Mesenchymal stem cell (in vitro differentiated cells and primary cell): Measurements from ENCODE around the gene EML5.

ENCODE experiments used
- DNase-seq: peaks from one replicate; pipeline ENCODE4 v3.0.0-alpha.2; 2013
- H2AFZ ChIP-seq: one replicate; pipeline ENCODE4 v1.6.1; 2013; ENCODE audit warnings: low read depth, mild to moderate bottlenecking, control low read depth, inconsistent platforms, low read length, moderate library complexity
- H2AK5ac ChIP-seq: 2 replicates; pipeline ENCODE4 v1.6.1; 2013; ENCODE audit warnings: low read length, moderate library complexity, mild to moderate bottlenecking, inconsistent platforms; ENCODE audit not compliant: severe bottlenecking
- H2BK120ac ChIP-seq: one replicate; pipeline ENCODE4 v1.6.1; 2013; ENCODE audit warnings: low read depth, mild to moderate bottlenecking, inconsistent platforms, low read length, moderate library complexity
- H2BK12ac ChIP-seq, 2 experiments: one replicate each; pipeline ENCODE4 v1.6.1; 2013; ENCODE audit warnings: inconsistent platforms in 2 of 2, low read length in 2 of 2, mild to moderate bottlenecking in 2 of 2, moderate library complexity in 2 of 2, control low read depth in 1 of 2
- H2BK15ac ChIP-seq: one replicate; pipeline ENCODE4 v1.6.1; 2013; ENCODE audit warnings: mild to moderate bottlenecking, low read depth, inconsistent platforms; ENCODE audit not compliant: poor library complexity, severe bottlenecking
- H2BK5ac ChIP-seq: 2 replicates; pipeline ENCODE4 v1.6.1; 2013; ENCODE audit warnings: low read depth, mild to moderate bottlenecking, low read length, control low read depth, inconsistent platforms; ENCODE audit not compliant: poor library complexity, severe bottlenecking
- H3K14ac ChIP-seq, 2 experiments: one replicate each; pipeline ENCODE4 v1.6.1; 2013; ENCODE audit warnings: inconsistent platforms in 2 of 2, low read length in 2 of 2, control low read depth in 1 of 2, mild to moderate bottlenecking in 1 of 2, moderate library complexity in 1 of 2
- H3K18ac ChIP-seq, 2 experiments: one replicate each; pipeline ENCODE4 v1.6.1; 2013; ENCODE audit warnings: inconsistent platforms in 2 of 2, low read length in 2 of 2, control low read depth in 1 of 2, low read depth in 1 of 2, mild to moderate bottlenecking in 1 of 2
- H3K23ac ChIP-seq, 2 experiments: one replicate each; pipeline ENCODE4 v1.6.1; 2013; ENCODE audit warnings: inconsistent platforms in 2 of 2, low read length in 2 of 2, mild to moderate bottlenecking in 2 of 2, moderate library complexity in 2 of 2, control low read depth in 1 of 2
- H3K27ac ChIP-seq: 2 replicates; pipeline ENCODE4 v1.5.1; 2013; ENCODE audit warnings: mild to moderate bottlenecking, moderate library complexity, low read length, control low read depth, inconsistent platforms; ENCODE audit not compliant: poor library complexity, severe bottlenecking
- H3K27me3 ChIP-seq, 2 experiments: 2 replicates each; pipeline versions ENCODE4 v1.6.1 to v1.7.0; 2013; ENCODE audit warnings: low read length in 2 of 2, mild to moderate bottlenecking in 2 of 2, moderate library complexity in 2 of 2, control low read depth in 1 of 2, inconsistent platforms in 1 of 2; ENCODE audit not compliant: control insufficient read depth in 1 of 2, insufficient read depth in 1 of 2
- H3K36me3 ChIP-seq, 2 experiments: 2 replicates each; pipeline versions ENCODE4 v1.6.1 to v1.7.0; 2013; ENCODE audit warnings: low read length in 2 of 2, control low read depth in 1 of 2, inconsistent platforms in 1 of 2, low read depth in 1 of 2, mild to moderate bottlenecking in 1 of 2; ENCODE audit not compliant: insufficient read depth in 2 of 2, control insufficient read depth in 1 of 2
- H3K4ac ChIP-seq, 2 experiments: one replicate each; pipeline ENCODE4 v1.6.1; 2013; ENCODE audit warnings: inconsistent platforms in 2 of 2, low read length in 2 of 2, mild to moderate bottlenecking in 2 of 2, moderate library complexity in 2 of 2, control low read depth in 1 of 2, low read depth in 1 of 2
- H3K4me1 ChIP-seq: 2 replicates; pipeline ENCODE4 v1.6.1; 2013; ENCODE audit warnings: low read depth, low read length, control low read depth; ENCODE audit not compliant: control insufficient read depth, insufficient read depth
- H3K4me2 ChIP-seq: 2 replicates; pipeline ENCODE4 v1.6.1; 2013; ENCODE audit warnings: low read length, mild to moderate bottlenecking, inconsistent platforms; ENCODE audit not compliant: poor library complexity, severe bottlenecking
- H3K4me3 ChIP-seq, 2 experiments: 2 replicates each; pipeline versions ENCODE4 v1.5.1 to v1.7.0; 2013; ENCODE audit warnings: low read length in 2 of 2, mild to moderate bottlenecking in 2 of 2, control low read depth in 1 of 2, low read depth in 1 of 2; ENCODE audit not compliant: insufficient read depth in 1 of 2
- H3K79me1 ChIP-seq: replicated peaks from 2 replicates; pipeline ENCODE4 v1.6.1; 2013; ENCODE audit warnings: mild to moderate bottlenecking, control low read depth, low read length, inconsistent platforms; ENCODE audit not compliant: poor library complexity, severe bottlenecking
- H3K9ac ChIP-seq: 2 replicates; pipeline ENCODE4 v1.7.0; 2013; ENCODE audit warnings: mild to moderate bottlenecking, low read length, moderate library complexity
- H3K9me3 ChIP-seq: 2 replicates; pipeline ENCODE4 v1.7.0; 2013; ENCODE audit warnings: mild to moderate bottlenecking, low read length; ENCODE audit not compliant: control insufficient read depth
- H4K8ac ChIP-seq: one replicate; pipeline ENCODE4 v1.6.1; 2013; ENCODE audit warnings: inconsistent platforms, mild to moderate bottlenecking, low read length, moderate library complexity
- H4K91ac ChIP-seq: one replicate; pipeline ENCODE4 v1.6.1; 2013; ENCODE audit warnings: mild to moderate bottlenecking, low read length, inconsistent platforms
- WGBS: methylation state at CpG from one replicate; pipeline ENCODE4 v1.1.7; 2013; ENCODE audit warnings: mixed read lengths; 5-methylcytosine and 5-hydroxymethylcytosine counted together

Gene EML5

DNA sequence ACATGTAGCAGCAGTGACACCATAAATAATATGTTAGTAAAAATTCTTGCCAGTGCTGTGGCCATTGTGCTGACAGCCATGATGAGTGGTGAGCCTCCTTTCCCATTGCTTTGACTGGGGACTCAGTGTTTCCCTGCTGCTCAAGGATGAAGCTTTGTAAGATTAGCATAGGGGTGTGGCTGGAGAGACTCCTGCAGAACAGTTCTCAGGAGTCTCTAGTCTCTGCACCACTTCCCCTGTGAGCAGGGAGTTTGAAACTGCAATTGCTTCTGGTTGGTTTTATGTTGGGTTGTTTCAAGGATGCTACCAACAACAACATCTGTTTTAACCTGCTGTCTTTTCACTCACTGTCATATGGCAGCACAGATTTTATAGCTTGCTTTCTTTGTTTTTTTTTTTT is 188.5 kb downstream of the EML5 start:
- Histone ChIP-seq H3K18ac (no peak overlapping the region), H3K4me2 (no peak overlapping the region), H2BK15ac (no peak overlapping the region), H3K27ac (no peak overlapping the region), H4K91ac (no peak overlapping the region), H3K4me1 (no peaks in the 10 kb centered on the region), H2BK5ac (no peak overlapping the region), H3K79me1 (peaks cover 39% of the 10 kb centered on the region), H2BK12ac (no peak overlapping the region), H3K27me3 (no peaks in the 10 kb centered on the region), H3K4ac (no peak overlapping the region), H3K23ac (no peak overlapping the region), H3K14ac (no peak overlapping the region), H3K4me3 (no peak overlapping the region), H3K9ac (no peak overlapping the region), H3K9me3 (no peaks in the 10 kb centered on the region), H2BK120ac (no peak overlapping the region), H3K36me3 (peaks cover 49 to 97% of the 10 kb centered on the region in 2 experiments), H2AK5ac (no peak overlapping the region), H4K8ac (no peak overlapping the region), H2AFZ (no peak overlapping the region)
- no peak for DNase-seq

DNA sequence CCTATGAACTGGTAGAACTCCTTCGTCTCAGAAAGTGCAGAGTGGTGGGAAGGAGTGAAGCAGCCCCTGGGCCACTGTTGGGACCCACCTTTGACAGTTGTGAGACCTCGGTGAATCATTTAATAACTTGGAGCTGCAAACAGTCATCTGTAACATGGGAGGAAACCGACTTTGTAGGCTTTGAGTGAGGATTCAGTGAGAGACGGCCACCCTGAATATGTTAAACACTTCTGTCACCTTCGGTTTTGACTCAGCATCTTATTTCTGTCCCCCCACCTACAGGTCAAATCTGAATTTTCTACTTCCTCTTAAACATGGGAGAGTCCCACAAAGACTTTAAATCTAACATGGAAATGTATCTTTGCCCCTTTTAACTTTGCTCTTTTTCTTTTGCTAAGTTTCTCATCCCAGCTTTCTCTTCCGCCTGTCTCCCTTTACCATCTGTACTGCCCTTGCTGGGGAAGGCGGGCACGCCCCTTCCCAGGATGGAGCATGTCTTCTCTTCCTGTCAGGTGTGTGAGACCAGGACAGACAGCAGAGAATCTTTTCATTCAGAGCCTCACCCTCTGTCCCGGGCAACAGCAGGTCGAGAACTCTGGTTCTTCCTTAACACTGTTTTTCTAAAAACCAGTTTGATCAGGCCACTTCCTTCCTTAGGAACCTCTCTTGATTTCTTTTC is 192.9 kb downstream of the EML5 start:
- Histone ChIP-seq H4K91ac (no peak overlapping the region), H3K23ac (no peak overlapping the region), H2BK5ac (no peak overlapping the region), H3K4me2 (no peak overlapping the region), H3K79me1 (peaks cover 33% of the 10 kb centered on the region), H3K4me3 (no peak overlapping the region), H3K14ac (no peak overlapping the region), H2AFZ (no peak overlapping the region), H2BK12ac (no peak overlapping the region), H3K4me1 (peaks cover 1% of the 10 kb centered on the region), H3K36me3 (peaks cover 42 to 98% of the 10 kb centered on the region in 2 experiments), H3K27me3 (no peaks in the 10 kb centered on the region), H4K8ac (no peak overlapping the region), H2AK5ac (no peak overlapping the region), H3K9me3 (no peaks in the 10 kb centered on the region), H3K9ac (no peak overlapping the region), H3K18ac (no peak overlapping the region), H3K27ac (no peak overlapping the region), H3K4ac (no peak overlapping the region), H2BK120ac (no peak overlapping the region), H2BK15ac (no peak overlapping the region)
- 93% methylated on average over 10 of the region's 10 CpGs for WGBS
- no peak for DNase-seq

DNA sequence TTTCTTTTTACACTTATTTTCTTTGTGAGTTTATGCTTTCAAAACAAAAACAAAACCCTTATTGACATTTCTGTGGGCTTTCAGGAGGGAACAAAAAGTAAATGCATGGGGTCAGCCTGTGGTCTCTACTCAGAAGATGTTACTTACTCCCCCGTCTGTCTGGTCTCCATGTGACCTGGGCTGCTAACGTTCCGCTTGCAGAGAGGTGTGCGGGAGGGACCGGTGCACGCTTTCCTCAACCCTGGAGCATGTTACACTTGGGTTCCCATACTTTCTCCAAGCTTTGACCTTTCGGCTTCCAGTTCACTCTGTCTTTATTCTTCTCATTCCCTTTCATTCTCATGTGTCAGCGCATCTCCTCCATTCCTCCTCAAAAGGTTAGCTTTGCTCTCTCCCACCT is 193.4 kb downstream of the EML5 start:
- Histone ChIP-seq H3K4me3 (no peak overlapping the region), H3K14ac (no peak overlapping the region), H3K18ac (no peak overlapping the region), H2AFZ (no peak overlapping the region), H3K9me3 (no peaks in the 10 kb centered on the region), H2BK15ac (no peak overlapping the region), H3K27me3 (no peaks in the 10 kb centered on the region), H4K8ac (no peak overlapping the region), H3K4me1 (peaks cover 1% of the 10 kb centered on the region), H3K4me2 (no peak overlapping the region), H2AK5ac (no peak overlapping the region), H2BK12ac (no peak overlapping the region), H3K23ac (no peak overlapping the region), H3K79me1 (peaks cover 33% of the 10 kb centered on the region), H3K27ac (no peak overlapping the region), H3K4ac (no peak overlapping the region), H3K36me3 (peaks cover 40 to 98% of the 10 kb centered on the region in 2 experiments), H2BK5ac (no peak overlapping the region), H2BK120ac (no peak overlapping the region), H4K91ac (no peak overlapping the region), H3K9ac (no peak overlapping the region)
- 98% methylated on average over 8 of the region's 8 CpGs for WGBS
- no peak for DNase-seq

DNA sequence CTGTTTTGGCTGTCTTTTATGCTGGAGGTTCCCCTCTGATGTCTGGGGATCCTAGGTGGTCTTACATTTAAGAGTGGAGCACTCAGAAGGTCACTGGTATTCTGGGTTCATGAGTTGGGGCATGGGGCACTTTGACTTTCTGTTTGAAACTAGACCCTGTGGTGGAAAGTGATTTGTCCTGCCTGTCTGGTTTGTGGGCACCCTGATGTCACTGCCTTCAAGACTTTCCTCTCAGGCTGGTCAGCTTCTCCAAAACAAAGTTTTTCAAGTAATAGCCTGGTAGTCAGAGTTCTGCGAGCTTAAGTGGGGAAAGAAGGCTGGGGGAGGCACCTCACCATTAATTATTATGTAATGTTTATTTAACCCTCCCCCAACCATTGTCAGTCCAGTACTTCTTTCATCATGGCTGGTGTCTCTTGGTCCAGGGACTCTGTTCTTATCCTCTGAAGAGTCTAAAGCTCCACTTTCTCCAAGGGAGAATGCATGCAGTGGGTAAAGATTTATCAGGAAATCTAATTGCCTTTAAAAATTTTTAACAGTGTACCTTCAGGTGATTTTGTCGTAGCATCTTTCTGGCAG is 194.6 kb downstream of the EML5 start:
- H2BK12ac ChIP-seq: no peak overlapping the region

More for the DNA sequence above, 194.6 kb downstream of the EML5 start:
- Histone ChIP-seq H3K4me2 (no peak overlapping the region), H3K9ac (no peak overlapping the region), H3K14ac (no peak overlapping the region), H3K27me3 (no peaks in the 10 kb centered on the region), H3K79me1 (peaks cover 30% of the 10 kb centered on the region), H2BK120ac (no peak overlapping the region), H2BK5ac (no peak overlapping the region), H3K23ac (no peak overlapping the region), H3K4me3 (no peak overlapping the region), H3K4ac (no peak overlapping the region), H3K4me1 (peaks cover 1% of the 10 kb centered on the region), H3K27ac (no peak overlapping the region), H4K8ac (no peak overlapping the region), H3K9me3 (no peaks in the 10 kb centered on the region), H2BK15ac (no peak overlapping the region), H3K36me3 (peaks cover 37 to 98% of the 10 kb centered on the region in 2 experiments), H2AK5ac (no peak overlapping the region), H2AFZ (no peak overlapping the region), H3K18ac (no peak overlapping the region), H4K91ac (no peak overlapping the region)
- 88% methylated on average over 1 of the region's 2 CpGs for WGBS
- no peak for DNase-seq
